Erythroblast (primary cell): ENCODE measurements around the gene TMEM14A.

Source experiments
- GATA1 ChIP-seq: IDR thresholded peaks from 2 replicates; pipeline ENCODE4 v1.6.1; 2011; ENCODE audit warnings: low read depth, mild to moderate bottlenecking, control low read depth, low read length, moderate library complexity
- POLR2A ChIP-seq: IDR thresholded peaks from 2 replicates; pipeline ENCODE4 v1.6.1; 2011; ENCODE audit warnings: mild to moderate bottlenecking, low read length

DNA sequence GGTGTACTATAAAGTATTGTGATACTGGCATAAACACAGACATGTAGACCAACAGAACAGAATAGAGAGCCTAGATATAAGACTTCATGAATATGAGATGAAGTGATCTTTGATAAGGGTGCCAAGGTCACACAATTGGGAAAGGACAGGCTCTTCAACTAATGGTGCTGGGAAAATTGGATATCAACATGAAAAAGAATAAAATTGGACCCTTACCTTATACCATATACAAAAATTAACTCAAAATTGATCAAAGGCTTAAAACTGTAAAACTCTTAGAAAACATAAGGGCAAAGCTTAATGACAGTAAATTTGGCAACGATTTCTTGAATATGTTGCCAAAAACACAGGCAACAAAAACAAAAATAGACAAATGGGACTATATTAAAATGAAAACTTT lies 49.3 kb upstream of the TMEM14A start:
- TF ChIP-seq POLR2A = no peak
- TF ChIP-seq GATA1 = no peak
